Stimulated activated effector memory CD8-positive, alpha-beta T cell treated with anti-CD3 and anti-CD28 coated beads, Interleukin-12 subunit alpha, Interleukin-12 subunit beta, amount 100 ng/mL, for 72 hours (primary cell): ENCODE measurements around the gene BEST4.
"Not testable (repeated sequence)": the region's sequence is repeated elsewhere in the genome, so short reads cannot be mapped to it uniquely, and the experiment has no call there.

ENCODE experiments used
- ATAC-seq: fragments of 150-1000 bp; cut with Tn5 transposase; 2 replicates; pipeline ENCODE4 v1.10.0; 2021
- DNase-seq, 2 donors: peaks; one replicate each; pipeline ENCODE4 v3.0.0; 2021 to 2022; ENCODE audit warnings: low spot score in 2 of 2
- H3K27ac Mint-ChIP-seq: one replicate; pipeline ENCODE4 v1.8.0; 2022; ENCODE audit warnings: mild to moderate bottlenecking, mixed read lengths
- H3K36me3 Mint-ChIP-seq: one replicate; pipeline ENCODE4 v1.8.0; 2022; ENCODE audit warnings: mild to moderate bottlenecking, mixed read lengths
- H3K4me1 Mint-ChIP-seq: one replicate; pipeline ENCODE4 v1.8.0; 2022; ENCODE audit warnings: mixed read lengths
- H3K4me3 Mint-ChIP-seq: one replicate; pipeline ENCODE4 v1.8.0; 2022; ENCODE audit warnings: mild to moderate bottlenecking, mixed read lengths
- H3K9me3 Mint-ChIP-seq: one replicate; pipeline ENCODE4 v1.8.0; 2022; ENCODE audit warnings: mixed read lengths

BEST4 gene

DNA sequence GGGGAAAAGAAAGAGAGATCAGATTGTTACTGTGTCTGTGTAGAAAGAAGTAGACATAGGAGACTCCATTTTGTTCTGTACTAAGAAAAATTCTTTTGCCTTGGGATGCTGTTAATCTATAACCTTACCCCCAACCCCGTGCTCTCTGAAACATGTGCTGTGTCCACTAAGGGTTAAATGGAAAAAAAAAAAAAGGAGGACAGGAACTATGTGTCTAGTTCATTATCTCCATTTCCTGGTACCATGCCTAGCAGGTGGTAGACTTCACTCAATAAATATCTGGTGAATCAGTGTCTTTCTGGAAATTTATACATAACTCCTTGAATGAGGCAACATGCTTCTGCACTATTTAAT is 49.0 kb downstream of the BEST4 start:
- H3K36me3 Mint-ChIP-seq, result peaks cover 42% of the 10 kb centered on the region
- H3K9me3 Mint-ChIP-seq, DNase-seq, ATAC-seq: not testable (repeated sequence)
- H3K4me3 Mint-ChIP-seq, result peak overlapping the region; percentile 88
- H3K4me1 Mint-ChIP-seq, result peaks cover 14% of the 10 kb centered on the region
- H3K27ac Mint-ChIP-seq, result peak overlapping the region; percentile 88

- Mint-ChIP-seq H3K4me1 (peaks cover 10% of the 10 kb centered on the region), H3K4me3 (no peak overlapping the region), H3K36me3 (peaks cover 25% of the 10 kb centered on the region), H3K9me3 (no peaks in the 10 kb centered on the region), H3K27ac (no peak overlapping the region)
- DNase-seq (no peak), ATAC-seq (no peak)
These were observed 52.0 kb downstream of the BEST4 start for GRCh38 chr1:44735992-44736391.

DNA sequence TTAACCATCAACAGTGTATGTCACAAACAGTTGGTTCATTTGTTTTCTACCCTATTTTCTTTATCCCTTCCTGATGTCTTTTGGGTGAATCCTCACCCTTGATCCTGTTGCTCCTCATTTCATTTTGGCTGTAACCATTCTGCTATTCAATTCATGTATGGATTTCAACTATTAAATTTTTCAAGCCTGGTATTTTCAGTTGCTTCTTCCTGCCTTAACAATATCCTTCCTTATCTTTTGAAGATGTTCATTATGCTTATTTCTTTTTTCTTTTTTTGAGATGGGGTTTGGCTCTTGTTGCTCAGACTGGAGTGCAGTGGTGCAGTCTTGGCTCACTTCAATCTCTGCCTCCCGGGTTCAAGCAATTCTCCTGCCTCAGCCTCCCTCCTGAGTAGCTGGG is 54.2 kb downstream of the BEST4 start:
- Mint-ChIP-seq H3K36me3 (peaks cover 24% of the 10 kb centered on the region), H3K4me1 (peaks cover 13% of the 10 kb centered on the region), H3K27ac (no peak overlapping the region), H3K4me3 (no peak overlapping the region), H3K9me3 (no peaks in the 10 kb centered on the region)
- ATAC-seq, result no peak
- DNase-seq, result no peak
